ENCODE measurements around the gene CLOCK.
A peak's percentile ranks its signal among the peaks of the same experiment; 100 is the strongest.

Gene CLOCK

DNA sequence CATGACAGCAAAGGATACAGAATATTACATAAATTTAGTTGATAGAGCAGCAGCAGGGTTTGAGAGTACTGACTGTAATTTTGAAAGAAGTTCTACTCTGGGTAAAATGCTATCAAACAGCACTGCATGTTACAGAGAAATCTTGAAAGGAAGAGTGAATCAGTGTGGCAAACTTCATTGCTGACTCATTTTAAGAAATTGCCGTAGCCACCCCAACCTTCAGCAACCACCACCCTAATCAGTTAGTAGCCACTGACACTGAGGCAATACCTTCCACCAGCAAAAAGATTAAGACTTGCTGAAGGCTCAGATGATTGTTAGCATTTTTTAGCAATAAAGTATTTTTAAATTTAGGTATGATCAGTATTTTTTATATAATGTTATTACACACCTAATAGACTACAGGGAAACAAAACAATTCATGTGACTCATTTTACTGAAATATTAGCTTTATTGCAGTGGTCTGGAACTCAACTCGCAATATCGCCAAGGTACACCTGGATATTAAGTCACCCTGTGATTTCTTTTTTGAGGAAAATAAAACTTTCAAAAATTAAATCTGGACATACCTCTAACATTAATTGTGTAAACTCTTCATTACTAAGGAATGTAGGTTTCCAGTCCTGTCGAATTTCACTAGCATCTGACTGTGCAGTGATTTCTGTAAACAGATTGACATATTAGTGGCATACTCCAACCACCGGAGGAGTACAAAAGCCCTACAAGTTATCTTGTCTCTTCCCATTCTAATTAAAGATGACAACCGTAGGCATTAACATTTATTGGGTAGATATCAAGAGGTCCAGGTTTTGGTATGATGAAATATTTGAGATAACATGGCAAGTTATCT is 71.1 kb downstream of the CLOCK start:
- DNase-seq, result no peak

DNA sequence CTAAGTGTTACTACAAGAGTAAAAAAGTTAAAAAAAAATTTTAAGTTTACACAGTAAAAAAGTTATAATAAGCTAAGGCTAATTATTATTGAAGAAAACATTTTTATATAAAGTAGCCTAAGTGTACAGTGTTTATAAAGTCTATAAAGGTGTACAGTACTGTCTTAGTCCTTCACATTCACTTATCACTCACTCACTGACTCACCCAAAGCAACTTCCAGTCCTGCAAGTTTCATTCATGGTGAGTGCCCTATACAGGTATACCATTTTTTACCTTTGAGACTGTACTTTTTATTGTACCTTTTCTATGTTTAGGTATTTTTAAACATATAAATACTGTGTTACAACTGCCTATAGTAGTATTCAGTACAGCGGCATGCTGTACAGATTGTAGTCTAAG is 76.7 kb downstream of the CLOCK start:
- DNase-seq, result no peak

DNA sequence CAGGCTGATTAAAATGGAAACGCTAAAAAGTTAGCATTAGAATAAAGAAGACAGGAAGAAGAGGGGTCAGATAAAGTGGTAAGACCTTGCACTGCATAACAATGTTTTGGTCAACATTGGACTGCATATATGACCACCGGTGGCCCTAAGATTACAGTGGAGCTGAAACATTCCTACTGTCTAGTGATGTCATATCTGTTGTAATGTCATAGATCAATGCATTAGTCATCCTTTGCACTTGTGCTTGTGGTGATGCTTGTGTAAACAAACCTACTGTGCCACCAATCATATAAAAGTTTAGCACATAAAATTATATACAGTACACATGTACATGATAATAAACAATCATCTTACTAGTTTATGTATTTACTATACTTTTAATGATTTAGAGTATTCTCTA is 78.0 kb downstream of the CLOCK start:
- DNase-seq, result no peak

DNA sequence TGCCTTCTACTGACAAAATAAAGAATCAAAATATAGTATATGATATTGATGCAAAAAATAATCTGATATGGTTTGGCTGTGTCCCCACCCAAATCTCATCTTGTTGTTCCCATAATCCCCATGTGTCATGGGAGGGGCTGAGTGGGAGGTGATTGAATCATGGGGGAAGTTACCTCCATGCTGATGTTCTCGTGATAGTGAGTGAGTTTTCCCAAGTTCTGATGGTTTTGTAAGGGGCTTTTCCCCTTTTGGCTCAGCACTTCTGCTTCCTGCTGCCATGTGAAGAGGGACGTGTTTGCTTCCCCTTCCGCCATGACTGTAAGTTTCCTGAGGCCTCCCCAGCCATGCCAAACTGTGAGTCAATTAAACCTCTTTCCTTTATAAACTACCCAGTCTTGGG is 80.7 kb downstream of the CLOCK start:
- DNase-seq, result no peak

DNA sequence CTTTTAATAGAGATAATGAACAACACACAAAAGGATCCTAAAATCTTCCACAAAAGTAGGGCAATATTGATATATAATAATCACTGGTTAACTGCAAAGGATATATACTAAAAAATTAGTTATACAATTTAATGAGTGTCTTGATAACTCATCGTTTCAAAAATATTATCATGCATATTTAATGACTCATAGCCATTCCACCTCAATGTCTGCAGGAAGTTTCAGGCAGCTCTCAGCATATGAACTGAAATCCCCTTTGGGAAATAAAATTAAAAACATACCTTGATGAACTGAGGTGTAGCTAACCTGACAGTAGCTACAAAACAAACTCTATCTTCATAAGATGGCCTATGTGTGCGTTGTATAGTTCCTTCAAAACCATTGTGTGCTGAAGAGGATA is 88.1 kb downstream of the CLOCK start:
- DNase-seq, result no peak

DNA sequence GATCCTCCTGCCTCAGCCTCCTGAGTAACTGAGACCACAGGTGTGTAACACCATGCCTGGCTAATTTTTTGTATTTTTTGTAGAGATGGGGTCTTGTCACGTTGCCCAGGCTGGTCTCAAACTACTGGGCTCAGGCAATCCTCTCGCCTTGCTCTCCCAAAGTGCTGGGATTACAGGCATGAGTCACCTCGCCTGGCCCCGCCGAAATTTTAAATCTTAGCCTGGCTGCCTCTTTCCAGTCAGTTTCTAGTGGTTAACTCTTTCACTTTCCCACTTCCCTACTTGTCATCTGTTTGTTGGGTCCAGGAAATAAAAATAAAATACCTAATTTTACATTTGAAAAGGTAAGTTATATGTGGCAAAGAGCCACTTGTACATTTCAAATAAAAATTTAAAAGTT is 88.5 kb downstream of the CLOCK start:
- no peak for DNase-seq

DNA sequence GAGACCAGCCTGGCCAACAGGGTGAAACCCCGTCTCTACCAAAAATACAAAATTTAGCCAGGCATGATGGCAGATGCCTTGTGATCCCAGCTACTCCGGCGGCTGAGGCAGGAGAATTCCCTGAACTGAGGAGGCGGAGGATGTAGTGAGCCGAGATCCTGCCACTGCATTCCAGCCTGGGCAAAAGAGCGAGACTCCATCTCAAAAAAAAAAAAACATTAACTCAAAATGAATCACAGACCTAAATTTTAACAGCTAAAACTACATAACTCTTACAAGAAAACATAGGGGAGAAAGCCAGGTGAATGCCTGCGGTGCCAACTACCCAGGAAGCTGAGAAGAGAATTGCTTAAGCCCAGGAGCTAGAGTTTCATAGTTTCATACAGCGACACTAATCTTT is 96.1 kb downstream of the CLOCK start:
- no peak for DNase-seq

DNA sequence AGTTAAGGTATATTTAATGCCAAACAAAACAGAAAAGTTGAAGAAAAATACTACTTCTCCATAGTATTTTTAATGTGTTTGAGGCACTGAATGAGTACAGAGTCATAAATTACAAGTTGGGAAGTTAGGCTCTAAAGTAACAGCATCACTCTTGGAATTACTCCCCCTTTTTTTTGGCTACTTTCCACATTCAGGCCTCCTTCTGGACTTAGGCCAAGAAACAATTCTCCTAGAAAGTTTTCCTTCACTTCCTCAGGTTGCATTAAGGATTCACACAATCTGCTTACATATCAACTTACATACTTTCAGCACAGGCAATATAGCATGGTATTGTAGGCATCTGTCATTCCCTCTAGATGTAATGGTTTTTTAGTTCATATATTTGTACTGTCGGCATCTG is 98.9 kb downstream of the CLOCK start:
- DNase-seq, result no peak

DNA sequence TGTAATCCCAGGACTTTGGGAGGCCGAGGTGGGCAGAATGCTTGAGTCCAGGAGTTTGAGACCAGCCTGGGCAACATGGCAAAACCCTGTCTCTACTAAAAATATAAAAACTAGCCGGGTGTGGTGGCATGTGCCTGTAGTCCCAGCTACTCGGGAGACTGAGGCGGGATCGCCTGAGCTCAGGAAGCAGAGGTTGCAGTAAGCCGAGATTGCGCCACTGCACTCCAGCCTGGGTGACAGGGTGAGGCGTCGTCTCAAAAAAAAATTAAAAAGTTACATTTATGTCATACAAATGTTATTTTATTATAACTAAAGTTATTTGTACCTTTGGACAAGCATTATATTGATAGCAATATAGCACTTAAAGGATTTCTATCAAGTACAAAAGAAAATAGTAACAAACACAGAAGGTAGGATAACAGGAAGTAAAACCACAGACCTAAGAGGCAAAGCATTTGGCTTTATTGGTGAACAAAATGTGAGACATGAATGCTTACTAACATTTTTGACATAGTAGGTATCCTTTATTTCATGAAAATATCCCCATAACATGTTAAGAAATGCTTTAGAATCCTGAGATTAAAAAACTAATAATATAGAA is 99.5 kb downstream of the CLOCK start:
- no peak for DNase-seq

DNA sequence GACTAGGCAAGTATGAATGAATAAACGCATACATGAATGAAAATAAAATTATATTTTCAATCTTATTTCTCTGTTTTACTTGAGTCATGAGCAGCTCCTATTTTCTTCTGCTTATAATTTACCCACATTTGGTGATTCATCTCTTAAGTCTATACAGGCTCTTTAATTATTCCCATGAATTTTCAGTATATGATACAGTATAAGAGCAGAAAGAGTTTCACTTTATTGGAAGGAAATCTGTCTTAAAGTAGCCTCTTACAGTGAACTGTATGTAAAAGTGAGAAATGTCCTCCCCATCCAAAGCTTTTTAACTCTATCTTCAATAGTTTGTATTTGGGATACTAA is 100.2 kb downstream of the CLOCK start:
- no peak for DNase-seq

DNA sequence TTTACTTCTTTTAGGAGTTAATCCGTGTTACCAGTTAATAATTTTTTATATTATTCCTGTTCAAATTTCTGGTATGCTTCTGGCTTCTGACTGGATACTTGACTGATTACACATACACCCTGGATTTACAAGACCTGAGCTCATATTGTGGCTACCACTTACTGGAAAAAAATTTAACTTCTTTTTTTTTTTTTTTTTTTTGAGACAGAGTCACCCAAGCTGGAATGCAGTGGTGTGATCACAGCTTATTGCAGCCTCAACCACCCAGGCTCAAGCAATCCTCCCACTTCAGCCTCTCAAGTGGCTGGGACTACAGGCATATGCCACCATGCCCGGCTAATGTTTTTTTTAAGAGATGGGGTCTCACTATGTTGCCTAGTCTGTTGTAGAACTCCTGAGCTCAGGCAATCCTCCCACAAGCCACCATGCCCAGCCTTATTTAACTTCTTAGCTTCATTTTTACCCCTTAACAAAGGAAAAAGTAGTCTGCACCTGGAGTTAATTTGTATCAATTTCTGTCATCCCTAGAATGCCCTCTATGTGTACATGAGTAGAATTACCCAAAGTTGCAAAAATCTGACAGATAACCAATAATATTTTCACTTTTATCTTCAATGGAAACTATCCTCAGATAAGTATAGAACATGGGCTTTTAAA is 100.7 kb downstream of the CLOCK start:
- no peak for DNase-seq

DNA sequence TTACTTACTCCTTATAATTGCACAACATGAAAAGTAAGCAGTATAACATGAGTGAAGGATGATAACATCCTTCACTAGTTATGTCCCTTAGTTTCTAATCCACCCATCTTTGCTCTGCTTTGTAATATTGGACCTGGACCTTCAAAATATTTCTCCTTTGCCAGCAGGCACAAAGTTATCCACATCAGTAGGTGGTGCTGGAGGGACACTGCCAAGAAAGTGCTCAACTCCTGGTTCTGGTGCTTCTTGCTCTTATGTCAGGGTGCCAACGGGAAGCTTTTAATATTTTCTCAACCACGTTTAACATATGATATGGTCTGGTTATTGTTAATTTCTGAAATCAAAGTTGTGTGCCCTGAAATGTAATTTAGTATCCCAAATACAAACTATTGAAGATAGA is 101.9 kb downstream of the CLOCK start:
- peak; percentile 17 for DNase-seq

DNA sequence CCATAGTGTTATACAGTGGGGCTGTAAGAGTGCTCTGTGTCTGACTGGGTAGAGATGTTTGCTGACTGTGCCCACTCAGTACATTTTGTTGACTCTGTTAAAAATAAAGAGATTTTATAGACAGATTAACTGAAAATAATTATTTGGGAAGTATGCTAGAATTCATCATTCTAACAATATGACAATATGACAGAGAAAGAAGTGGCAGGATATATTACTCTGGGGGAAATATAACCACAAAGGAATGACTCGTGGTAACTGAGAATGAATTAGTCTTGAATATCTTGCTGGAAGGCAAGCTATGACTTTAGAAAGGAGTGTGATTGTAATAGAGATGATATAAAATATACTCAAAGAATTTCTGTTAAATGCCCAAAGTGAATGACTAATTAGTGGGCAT is 104.2 kb downstream of the CLOCK start:
- DNase-seq, result no peak

DNA sequence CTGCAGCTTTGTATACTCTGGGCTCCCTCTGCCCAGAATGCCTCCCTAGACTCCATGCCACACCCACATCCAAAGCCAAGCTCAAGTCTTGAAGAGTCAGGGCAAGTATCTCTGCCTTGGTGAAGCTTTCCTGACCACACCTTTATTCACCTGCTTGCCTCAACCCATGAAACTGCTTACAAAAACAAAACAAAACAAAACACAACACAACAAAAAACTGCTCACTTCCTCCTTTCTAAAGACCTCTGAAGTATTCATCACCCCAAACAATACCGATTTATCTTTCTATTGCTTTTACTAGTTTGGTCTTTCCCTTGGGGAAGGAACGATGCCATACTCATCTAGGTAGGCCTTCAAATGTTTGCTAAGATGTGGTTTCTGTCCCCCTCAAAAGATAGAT is 105.9 kb downstream of the CLOCK start:
- DNase-seq, result no peak

DNA sequence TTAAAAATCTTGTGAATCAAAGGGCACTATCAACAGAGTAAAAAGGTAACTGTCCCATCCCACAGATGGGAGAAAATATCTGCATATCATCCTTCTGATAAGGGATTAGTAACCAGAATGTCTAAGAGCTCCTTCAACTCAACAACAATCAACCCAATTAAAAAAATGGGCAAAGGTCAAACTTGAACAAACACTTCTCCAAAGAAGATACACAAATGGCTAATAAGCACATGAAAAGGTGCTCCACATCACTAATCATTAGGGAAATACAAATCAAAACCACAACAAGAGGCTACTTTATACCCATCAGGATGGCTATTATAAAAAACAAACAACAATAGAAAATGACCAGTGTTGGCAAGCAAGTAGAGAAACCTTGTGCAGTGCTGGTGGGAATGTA is 107.7 kb downstream of the CLOCK start:
- no peak for DNase-seq

DNA sequence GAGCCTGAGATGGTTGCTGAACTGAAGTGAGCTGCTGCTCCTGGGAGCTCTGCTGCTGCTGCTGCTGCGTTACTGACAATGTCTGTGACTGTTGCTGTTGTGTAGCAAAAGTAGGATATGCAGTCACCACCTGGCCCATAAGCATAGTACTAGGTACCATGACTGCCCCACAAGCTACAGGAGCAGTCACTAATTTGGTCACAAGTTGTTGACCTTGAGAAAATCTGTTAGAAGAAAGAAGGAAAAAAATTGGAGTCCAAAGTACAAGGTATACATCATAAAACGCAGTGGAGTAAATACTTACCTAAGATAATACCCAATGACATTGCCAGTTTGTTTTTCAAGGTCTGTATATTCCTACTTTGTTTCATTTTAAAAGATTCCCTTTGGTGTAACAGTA is 108.4 kb downstream of the CLOCK start:
- DNase-seq, result no peak

DNA sequence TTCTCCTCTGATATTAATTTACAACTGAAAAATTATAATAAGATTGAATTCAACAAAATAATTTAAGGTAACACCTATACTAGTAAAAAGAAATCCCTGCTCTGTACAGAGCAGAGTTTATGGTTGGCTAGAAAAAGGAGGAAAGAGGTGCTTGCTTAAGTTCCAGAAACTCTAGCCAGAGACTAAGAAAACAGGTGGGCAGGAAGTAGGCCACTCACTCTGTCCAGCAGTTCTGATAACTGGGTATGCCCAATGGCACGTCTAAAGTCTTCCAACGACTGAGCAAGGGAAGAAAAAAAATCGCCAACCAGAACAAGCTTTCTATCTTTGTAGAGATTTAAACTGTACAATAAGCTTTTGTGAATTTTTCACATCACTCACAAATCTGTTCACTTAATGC is 108.9 kb downstream of the CLOCK start:
- DNase-seq, result no peak

DNA sequence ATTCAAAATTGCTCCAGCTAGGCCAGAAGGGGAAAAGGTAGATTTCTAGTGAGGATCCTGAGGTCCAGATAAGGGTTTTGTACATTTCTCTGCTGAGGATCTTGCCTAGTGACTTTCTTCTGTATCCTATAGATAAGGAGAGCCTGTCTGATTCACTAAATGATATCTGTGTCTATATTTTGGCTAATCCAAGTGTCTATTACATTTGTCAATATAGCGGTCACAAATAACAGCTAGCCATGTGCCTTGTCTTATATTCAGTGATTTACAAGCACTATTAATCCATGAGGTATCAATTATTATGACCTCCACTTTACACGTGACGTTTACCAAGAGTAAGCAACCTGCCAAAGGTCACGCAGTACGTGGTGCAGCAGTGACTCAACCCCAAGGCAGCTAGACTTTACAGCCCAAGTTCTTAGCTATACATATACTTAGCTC is 109.3 kb downstream of the CLOCK start:
- no peak for DNase-seq

DNA sequence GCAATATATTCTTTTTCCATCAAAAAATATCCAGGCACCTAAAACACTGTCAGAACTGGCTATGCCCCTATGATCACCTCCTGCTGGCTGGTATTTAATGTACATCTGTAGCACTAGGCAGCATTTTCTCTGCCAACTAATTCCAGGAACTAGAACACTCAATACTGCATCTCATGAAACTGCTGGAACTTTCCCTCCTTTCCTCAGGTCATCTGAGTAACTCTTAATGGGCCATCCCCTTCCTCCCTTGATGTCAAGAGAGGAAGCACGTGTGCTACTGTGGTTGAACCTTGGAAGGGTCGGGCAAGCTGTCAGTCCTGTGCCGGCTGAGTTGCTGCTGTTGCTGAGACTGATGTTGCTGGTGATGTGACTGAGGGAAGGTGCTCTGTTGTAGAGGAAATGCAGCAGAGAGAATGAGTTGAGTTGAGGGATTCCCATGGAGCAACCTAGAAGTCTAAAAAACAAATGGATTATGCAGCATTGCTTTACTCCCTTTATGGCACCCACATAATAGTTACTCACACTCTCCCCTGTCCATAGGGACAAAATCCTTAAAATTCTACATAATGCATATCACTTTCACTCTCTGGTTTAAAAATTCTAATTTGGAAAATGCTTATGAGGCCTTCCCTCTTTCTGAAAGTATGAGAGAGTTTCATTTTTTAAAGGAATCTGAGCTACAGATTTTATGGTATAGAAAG is 111.4 kb downstream of the CLOCK start:
- DNase-seq, result peak; percentile 13

DNA sequence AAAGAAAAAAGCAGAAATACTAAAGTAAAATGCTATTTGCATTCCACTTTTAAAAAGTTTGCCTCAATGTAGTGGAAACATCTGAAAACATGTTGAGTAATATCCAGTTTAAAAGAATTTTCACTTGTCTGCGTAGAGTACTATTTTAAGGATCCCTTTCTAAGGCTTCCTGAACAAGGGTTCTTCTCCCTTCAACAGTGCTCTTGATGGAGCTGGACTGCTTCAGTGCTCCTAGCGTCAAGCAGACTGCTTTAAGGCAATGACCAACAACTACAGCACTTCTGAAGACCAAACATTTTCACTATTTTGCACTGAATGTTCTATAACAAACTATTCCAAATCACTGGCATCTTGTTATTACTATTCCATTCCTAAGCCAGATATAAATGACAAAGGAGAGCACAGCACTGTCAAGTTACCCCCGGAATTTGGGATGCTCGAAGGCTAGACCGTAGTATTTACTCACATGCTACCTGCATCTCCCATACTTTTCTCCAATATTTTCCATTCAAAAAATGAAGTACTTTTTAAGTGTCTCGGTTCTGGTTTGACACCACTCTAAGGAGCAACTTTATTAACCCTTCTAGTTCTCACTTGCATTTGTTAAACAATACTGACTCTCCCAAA is 114.9 kb downstream of the CLOCK start:
- DNase-seq, result no peak

DNA sequence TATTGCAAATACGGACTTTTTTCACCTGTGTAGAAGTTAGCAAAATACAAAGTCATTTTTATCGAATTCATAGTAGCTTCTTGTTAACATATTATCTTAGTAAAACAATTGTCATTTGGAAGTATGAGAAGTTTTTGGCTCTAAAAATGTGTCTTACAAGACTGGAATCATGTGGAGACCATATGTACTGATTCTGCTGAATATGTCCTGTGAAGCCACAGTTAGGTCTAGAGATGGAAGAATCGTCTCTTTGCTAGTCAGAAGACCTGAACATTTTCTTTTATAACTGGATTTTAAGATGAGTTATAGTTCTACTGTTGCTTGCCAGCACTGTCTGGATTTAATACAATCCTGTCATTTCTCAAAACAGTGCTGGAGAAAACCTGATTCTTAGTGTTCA is 121.9 kb downstream of the CLOCK start:
- DNase-seq, result no peak

DNA sequence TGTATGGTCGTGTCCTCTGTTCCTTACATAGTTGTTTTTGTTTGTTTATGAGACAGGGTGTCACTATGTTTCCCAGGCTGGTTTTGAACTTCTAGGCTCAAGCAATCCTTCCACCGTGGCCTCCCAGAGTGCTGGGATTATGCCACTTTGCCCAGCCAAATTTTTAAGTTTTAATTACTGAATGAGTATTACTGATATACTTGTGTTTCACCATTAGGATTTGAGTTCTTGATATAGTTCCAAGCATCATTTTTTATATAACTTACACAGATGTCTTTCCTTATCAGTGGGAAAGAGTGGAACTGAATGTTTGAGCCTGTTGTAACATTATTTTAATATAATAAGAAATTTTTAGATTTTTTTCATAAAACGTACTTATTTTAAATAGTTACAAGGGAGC is 130.5 kb downstream of the CLOCK start:
- no peak for DNase-seq

DNA sequence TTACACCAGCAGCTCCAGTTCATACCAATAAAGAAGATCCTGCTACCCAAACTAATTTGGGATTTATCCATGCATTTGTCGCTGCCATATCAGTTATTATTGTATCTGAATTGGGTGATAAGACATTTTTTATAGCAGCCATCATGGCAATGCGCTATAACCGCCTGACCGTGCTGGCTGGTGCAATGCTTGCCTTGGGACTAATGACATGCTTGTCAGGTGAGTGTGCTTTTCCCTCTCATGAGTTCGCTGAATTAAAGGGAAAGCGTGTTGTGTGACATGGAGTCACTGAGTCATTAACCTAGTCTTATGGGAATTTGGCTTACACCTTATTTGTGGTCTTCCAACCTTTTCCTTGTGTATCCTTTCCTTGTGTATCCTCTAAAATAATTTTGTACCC is 135.1 kb downstream of the CLOCK start:
- no peak for DNase-seq

Data from CD4-positive, alpha-beta T cell treated with Interleukin-17A for 1 hour (primary cell).